Hepatocyte (in vitro differentiated cells): ENCODE measurements around the gene ANKRD2.

ENCODE experiments used
- EZH2 ChIP-seq: fragments of 200-600 bp; sonication (generic); IDR thresholded peaks from 2 replicates; pipeline ENCODE4 v1.6.1; 2016; ENCODE audit warnings: antibody characterized with exemption, mild to moderate bottlenecking, borderline replicate concordance
- TF ChIP-seq, protein P1 (sequence below): fragments of 200-600 bp; sonication (generic); IDR thresholded peaks from 2 replicates; pipeline ENCODE4 v1.5.1; 2016; ENCODE audit warnings: antibody characterized with exemption, mild to moderate bottlenecking; ENCODE audit not compliant: poor library complexity

DNA sequence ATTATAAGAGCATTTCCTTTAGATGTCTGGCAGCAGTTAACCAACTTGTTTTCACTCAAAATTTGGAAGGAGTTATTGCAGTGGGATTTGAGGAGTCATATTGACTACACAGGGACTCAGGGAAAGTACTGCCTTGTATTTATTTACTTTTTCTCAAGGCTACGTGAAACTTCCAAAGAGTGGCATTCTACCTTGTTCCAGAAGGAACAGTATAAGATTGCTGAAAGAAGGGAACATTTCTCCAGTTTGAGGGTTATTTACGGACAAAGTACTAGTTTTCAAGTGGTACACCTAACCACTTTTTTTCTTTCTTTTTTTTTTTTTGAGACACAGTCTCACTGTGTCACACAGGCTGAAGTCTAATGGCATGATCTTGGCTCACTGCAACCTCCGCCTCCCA, 55.6 kb downstream of the ANKRD2 start:
- TF ChIP-seq, protein P1, sequence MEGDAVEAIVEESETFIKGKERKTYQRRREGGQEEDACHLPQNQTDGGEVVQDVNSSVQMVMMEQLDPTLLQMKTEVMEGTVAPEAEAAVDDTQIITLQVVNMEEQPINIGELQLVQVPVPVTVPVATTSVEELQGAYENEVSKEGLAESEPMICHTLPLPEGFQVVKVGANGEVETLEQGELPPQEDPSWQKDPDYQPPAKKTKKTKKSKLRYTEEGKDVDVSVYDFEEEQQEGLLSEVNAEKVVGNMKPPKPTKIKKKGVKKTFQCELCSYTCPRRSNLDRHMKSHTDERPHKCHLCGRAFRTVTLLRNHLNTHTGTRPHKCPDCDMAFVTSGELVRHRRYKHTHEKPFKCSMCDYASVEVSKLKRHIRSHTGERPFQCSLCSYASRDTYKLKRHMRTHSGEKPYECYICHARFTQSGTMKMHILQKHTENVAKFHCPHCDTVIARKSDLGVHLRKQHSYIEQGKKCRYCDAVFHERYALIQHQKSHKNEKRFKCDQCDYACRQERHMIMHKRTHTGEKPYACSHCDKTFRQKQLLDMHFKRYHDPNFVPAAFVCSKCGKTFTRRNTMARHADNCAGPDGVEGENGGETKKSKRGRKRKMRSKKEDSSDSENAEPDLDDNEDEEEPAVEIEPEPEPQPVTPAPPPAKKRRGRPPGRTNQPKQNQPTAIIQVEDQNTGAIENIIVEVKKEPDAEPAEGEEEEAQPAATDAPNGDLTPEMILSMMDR: no peak
- no peak for TF ChIP-seq EZH2
